GM12878 (cell line): ENCODE data around the gene PPP6R2. TPM values are rescaled to one million over a fixed set of nuclear protein-coding genes. Genes with fewer than 3 reads are reported as not detected.

Source experiments
- ATAC-seq: fragments of 200-7000 bp; cut with Tn5 transposase; 3 replicates; pipeline ENCODE4 v1.9.1; 2020; ENCODE audit warnings: mild to moderate bottlenecking, moderate library complexity
- BruUV-seq: library from RNA; stranded (reverse); fragments of 400-500 nt; replicated peaks from 2 replicates; lab custom pipeline; 2021; lab: Mats Ljungman, UMichigan
- CTCF ChIA-PET: fragments of 300-600 bp; sonication (Branson Sonifier 250); formaldehyde crosslinking; extraction: SDS; loops from one replicate; lab custom pipeline; 2021; ENCODE audit warnings: inconsistent platforms; lab: Yijun Ruan, JAX
- POLR2A ChIA-PET: fragments of 350-600 bp; formaldehyde crosslinking; extraction: SDS; loops from one replicate; lab custom pipeline; 2021; ENCODE audit warnings: inconsistent platforms; lab: Charles Lee
- RAD21 ChIA-PET: fragments of 300-600 bp; sonication (Branson Sonifier 250); formaldehyde crosslinking; loops from one replicate; lab custom pipeline; 2023; ENCODE audit warnings: antibody characterized with exemption; ENCODE audit not compliant: unreplicated experiment; lab: Charles Lee
- SMC1A ChIA-PET: fragments of 300-600 bp; sonication (Branson Sonifier 250); formaldehyde crosslinking; loops from one replicate; lab custom pipeline; 2023; ENCODE audit not compliant: unreplicated experiment, uncharacterized antibody; lab: Charles Lee
- DNase-seq: peaks from one replicate; pipeline ENCODE4 v3.0.0-alpha.2; 2011; ENCODE audit warnings: low read depth, low spot score
- FAIRE-seq: peaks from 3 replicates; lab custom pipeline; 2011; peaks lifted over from hg19 to GRCh38; lab: Jason Lieb, UNC
- H2AFZ ChIP-seq: 2 replicates; pipeline ENCODE4 v1.6.0; 2011; ENCODE audit warnings: low read depth, low read length, control low read depth; ENCODE audit not compliant: control insufficient read depth
- H3K27ac ChIP-seq: 2 replicates; pipeline ENCODE4 v1.5.1; 2011; ENCODE audit warnings: control low read depth; ENCODE audit not compliant: control insufficient read depth, insufficient read depth
- H3K27me3 ChIP-seq, 2 experiments: replicated peaks in 1 of 2; 2 replicates each; pipeline versions ENCODE4 v1.6.0 to v1.6.1; 2011; ENCODE audit warnings: low read length in 1 of 2; ENCODE audit not compliant: control insufficient read depth in 2 of 2, insufficient read depth in 2 of 2
- H3K36me3 ChIP-seq, 2 experiments: 2 replicates each; pipeline ENCODE4 v1.5.1; 2011; ENCODE audit warnings: low read length in 1 of 2; ENCODE audit not compliant: control insufficient read depth in 2 of 2, insufficient read depth in 2 of 2
- H3K4me1 ChIP-seq: 2 replicates; pipeline ENCODE4 v1.6.1; 2011; ENCODE audit warnings: mild to moderate bottlenecking, low read length, moderate library complexity, mixed read lengths; ENCODE audit not compliant: control insufficient read depth, insufficient read depth
- H3K4me2 ChIP-seq: 2 replicates; pipeline ENCODE4 v1.6.0; 2011; ENCODE audit warnings: control low read depth; ENCODE audit not compliant: control insufficient read depth, insufficient read depth
- H3K4me3 ChIP-seq: fragments of 200-600 bp; sonication (generic); 2 replicates; pipeline ENCODE4 v1.5.1; 2016
- H3K79me2 ChIP-seq: 2 replicates; pipeline ENCODE4 v1.6.0; 2011; ENCODE audit warnings: low read length; ENCODE audit not compliant: control insufficient read depth, insufficient read depth
- H3K9ac ChIP-seq: 2 replicates; pipeline ENCODE4 v1.8.0; 2011; ENCODE audit warnings: low read length, control low read depth, mixed read lengths; ENCODE audit not compliant: control insufficient read depth, insufficient read depth
- H3K9me3 ChIP-seq: replicated peaks from 3 replicates; pipeline ENCODE4 v1.5.1; 2011; ENCODE audit warnings: mild to moderate bottlenecking, low read length; ENCODE audit not compliant: control insufficient read depth, insufficient read depth
- H4K20me1 ChIP-seq: 2 replicates; pipeline ENCODE4 v1.6.0; 2011; ENCODE audit not compliant: control insufficient read depth, insufficient read depth
- BHLHE40 ChIP-seq, 2 experiments: fragments of 450-650 bp in 1 of 2; IDR thresholded peaks; 2 replicates each; pipeline ENCODE4 v1.6.1; 2011 to 2017; ENCODE audit warnings: low read depth in 2 of 2, borderline replicate concordance in 1 of 2, improper control_type of control experiment in 1 of 2, low read length in 1 of 2, mild to moderate bottlenecking in 1 of 2
- E2F8 ChIP-seq: fragments of 450-650 bp; IDR thresholded peaks from 2 replicates; pipeline ENCODE4 v1.6.1; 2018; ENCODE audit warnings: mild to moderate bottlenecking, low read depth, moderate library complexity; ENCODE audit not compliant: partially characterized antibody
- EED ChIP-seq: sonication (generic); IDR thresholded peaks from 2 replicates; pipeline ENCODE4 v1.6.1; 2016; ENCODE audit warnings: antibody characterized with exemption, low read depth
- RAD51 ChIP-seq: fragments of 450-650 bp; IDR thresholded peaks from 2 replicates; pipeline ENCODE4 v1.6.1; 2016; ENCODE audit warnings: moderate library complexity, mild to moderate bottlenecking, inconsistent platforms
- RELA ChIP-seq: fragments of 450-650 bp; IDR thresholded peaks from 2 replicates; pipeline ENCODE4 v1.8.0; 2014; ENCODE audit warnings: borderline replicate concordance; ENCODE audit not compliant: partially characterized antibody
- SRF ChIP-seq, 2 experiments: IDR thresholded peaks; 2 replicates each; pipeline ENCODE4 v1.6.1; 2011; ENCODE audit warnings: low read depth in 2 of 2, low read length in 2 of 2, mild to moderate bottlenecking in 1 of 2, moderate library complexity in 1 of 2
- USF1 ChIP-seq: IDR thresholded peaks from 2 replicates; pipeline ENCODE4 v1.6.1; 2011; ENCODE audit warnings: borderline replicate concordance, low read depth, mild to moderate bottlenecking, moderate library complexity, mixed read lengths, low read length; ENCODE audit not compliant: insufficient read depth; ENCODE audit errors: extremely low read length
- ZNF687 ChIP-seq: fragments of 450-650 bp; IDR thresholded peaks from 2 replicates; pipeline ENCODE4 v1.6.1; 2017; ENCODE audit warnings: mild to moderate bottlenecking, moderate library complexity
- WGBS: methylation state at CpG from one replicate; pipeline ENCODE4 v1.1.6; 2016; ENCODE audit warnings: low lambda C conversion rate; ENCODE audit not compliant: insufficient replicate concordance, insufficient coverage; ENCODE audit errors: missing lambda C conversion rate; 5-methylcytosine and 5-hydroxymethylcytosine counted together
- in situ Hi-C: fragments of 300-500 bp; cut with MboI; formaldehyde crosslinking; loops from 9 replicates; pipeline ENCODE4 v1.14.3; 2018; ENCODE audit warnings: mixed read lengths
- intact Hi-C: fragments of 100-400 bp; cut with micrococcal nuclease; formaldehyde crosslinking; loops from one replicate; pipeline ENCODE4 v1.14.2; 2022; ENCODE audit not compliant: unreplicated experiment
- polyA plus RNA-seq, 11 experiments: library from polyadenylated mRNA; depleted of rRNA in 4 of 11; unstranded in 6 of 11; stranded (reverse) in 5 of 11; fragments of >200 nt; fragmentation: Nextera tagmentation in 4 of 11; fragmentation: Illumina TruSeq in 1 of 11; extraction: Ambion mirVana in 4 of 11; extraction: Trizol in 1 of 11; gene quantifications; 1 replicate in 1 of 11; 2 replicates in 10 of 11; pipeline versions ENCODE4 v1.2.1 to v1.2.3, GENCODE V29; 2011 to 2016; ENCODE audit warnings: inconsistent platforms in 2 of 11, missing spikeins in 2 of 11, low read depth in 1 of 11
- total RNA-seq, 4 experiments: library from RNA; depleted of rRNA in 3 of 4; stranded (reverse); fragments of >200 nt in 3 of 4; fragmentation: Illumina TruSeq in 1 of 4; extraction: Trizol in 1 of 4; gene quantifications; 2 replicates each; pipeline versions ENCODE4 v1.2.1 to v1.2.3, GENCODE V29; 2013 to 2021

The PPP6R2 gene
- total and polyA plus RNA-seq, 10 of the 15 experiments (the other 5 are each of a cell fraction or from before 2014, with no cell fraction given) = 0.29 to 52.6 (median 25.4) TPM

- TF ChIP-seq BHLHE40 (IDR thresholded peaks at IDR 0.05; ENCODE audit: borderline replicate concordance in 1 of 2, low read depth in 2 of 2, low read length in 1 of 2) = peak in 1 of 2 experiments; percentile 59; a peak in 1 of 4 replicates
- TF ChIP-seq RAD51 = peak; percentile 17; the same call in 1 of the 2 replicates
- peak; percentile 34 for TF ChIP-seq RELA
- TF ChIP-seq USF1 = peak; percentile 70
- no peak for TF ChIP-seq SRF (IDR thresholded peaks at IDR 0.05; ENCODE audit: low read depth in 2 of 2, low read length in 2 of 2)
- TF ChIP-seq ZNF687 = no peak
- no peak for TF ChIP-seq EED
- TF ChIP-seq E2F8 = no peak
- Histone ChIP-seq H3K27ac (no peak overlapping the region), H2AFZ (no peak overlapping the region), H3K4me2 (peak overlapping the region; percentile 59), H3K4me3 (peak overlapping the region; percentile 55; the same call in 1 of the 2 replicates), H3K36me3 (no peaks in the 10 kb centered on the region), H3K79me2 (no peaks in the 10 kb centered on the region), H3K4me1 (no peaks in the 10 kb centered on the region), H3K27me3 (peaks cover 0 to 3% of the 10 kb centered on the region in 2 experiments; a peak in 2 of 4 replicates), H4K20me1 (no peaks in the 10 kb centered on the region), H3K9me3 (no peaks in the 10 kb centered on the region), H3K9ac (no peak overlapping the region)
- intact Hi-C loops (no loop called here), in situ Hi-C loops (no loop called here)
- whole genome bisulfite sequencing = 69% methylated on average over 29 of the region's 35 CpGs
- POLR2A ChIA-PET = no interaction called here
- ATAC-seq (peak; percentile 51), FAIRE-seq (no peak), DNase-seq (no peak)
- BruUV-seq = no TSS peak
- SMC1A ChIA-PET = no interaction called here
- CTCF ChIA-PET = no interaction called here
- RAD21 ChIA-PET = no interaction called here
These were observed 139.3 kb downstream of the PPP6R2 start for GRCh38 chr22:50482107-50483074.
